ENCODE data around the gene PDIA5.

DNA sequence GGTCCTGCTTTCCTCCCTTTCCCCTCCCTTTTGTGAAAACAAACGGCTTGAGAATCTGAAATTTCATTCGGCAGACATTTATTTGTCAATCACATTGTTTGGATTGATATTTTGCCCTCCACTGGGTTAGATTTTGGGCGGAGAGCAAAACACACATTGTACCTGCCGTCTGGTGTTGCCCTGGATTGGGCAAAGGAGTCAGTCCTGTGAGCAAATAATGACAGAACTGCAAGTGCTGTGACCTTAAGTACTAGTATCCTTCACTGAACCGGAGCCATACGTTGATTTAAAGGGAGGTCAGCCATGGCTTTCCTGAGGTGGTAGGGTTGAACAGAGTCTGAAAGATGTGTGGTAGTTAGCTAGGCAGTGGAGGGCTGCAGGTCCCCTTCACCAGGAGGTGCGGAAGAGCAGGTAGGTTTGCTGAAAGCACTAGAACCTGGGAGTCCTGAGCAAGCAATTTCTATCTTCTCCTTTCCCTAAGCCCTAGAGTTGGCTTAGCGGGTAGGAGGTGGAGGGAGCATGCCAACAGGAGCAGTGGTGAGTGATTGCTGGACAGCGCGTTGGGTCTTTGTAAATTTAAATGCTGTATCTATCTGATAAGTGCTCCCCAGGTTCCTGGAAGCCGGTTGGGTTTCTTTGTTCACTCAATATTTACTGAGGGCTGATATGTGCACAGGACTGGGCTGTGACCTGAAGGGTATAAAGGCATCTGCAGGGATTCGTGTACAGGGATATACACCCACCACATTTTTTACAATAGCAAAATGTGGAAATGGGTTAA is 2.0 kb downstream of the PDIA5 start:
- no peak for TF ChIP-seq TAF1 (IDR thresholded peaks at IDR 0.05; ENCODE audit: borderline replicate concordance, insufficient read depth, low read length)
- no peak for TF ChIP-seq POLR2AphosphoS5 (IDR thresholded peaks at IDR 0.05; ENCODE audit: low read depth, low read length)
- no peak for TF ChIP-seq SIN3A (IDR thresholded peaks at IDR 0.05; ENCODE audit: borderline replicate concordance, insufficient read depth, low read length)
- TF ChIP-seq REST (IDR thresholded peaks at IDR 0.05; ENCODE audit: insufficient read depth in 1 of 2, low read depth in 2 of 2, low read length in 2 of 2): peak in 1 of 2 experiments; percentile 45; a peak in 1 of 4 replicates
